ENCODE measurements around the gene NCAPH2. TPM values are rescaled to one million over a fixed set of nuclear protein-coding genes. Genes with fewer than 3 reads are reported as not detected.

Gene NCAPH2
- polyA plus RNA-seq, 1 experiment, result 10.4 TPM

- no peaks in the 10 kb centered on the region for H3K27me3 ChIP-seq (ENCODE audit: control insufficient read depth, insufficient read depth, low read length)
- no peak for TF ChIP-seq CTCF (IDR thresholded peaks at IDR 0.05; ENCODE audit: low read depth, low read length)
- CTCF ChIA-PET, result no interaction called here
- no peak overlapping the region for H3K4me3 ChIP-seq (ENCODE audit: low read depth, low read length)
- DNase-seq (ENCODE audit: low read depth, low spot score), result no peak
- H3K27ac ChIP-seq (ENCODE audit: low read depth, low read length), result no peak overlapping the region
- H3K9me3 ChIP-seq (ENCODE audit: control insufficient read depth, insufficient read depth, low read length), result no peaks in the 10 kb centered on the region; the same call in 1 of the 2 replicates
- POLR2A ChIA-PET, result interaction anchor here (0.6 kb wide), 1 partner anchor 136 kb away, joined by 6 read pairs; no protein-coding TSS in a partner anchor
Measured at GRCh38 chr22:50465066-50465930, 42.7 kb upstream of the NCAPH2 start.

DNA sequence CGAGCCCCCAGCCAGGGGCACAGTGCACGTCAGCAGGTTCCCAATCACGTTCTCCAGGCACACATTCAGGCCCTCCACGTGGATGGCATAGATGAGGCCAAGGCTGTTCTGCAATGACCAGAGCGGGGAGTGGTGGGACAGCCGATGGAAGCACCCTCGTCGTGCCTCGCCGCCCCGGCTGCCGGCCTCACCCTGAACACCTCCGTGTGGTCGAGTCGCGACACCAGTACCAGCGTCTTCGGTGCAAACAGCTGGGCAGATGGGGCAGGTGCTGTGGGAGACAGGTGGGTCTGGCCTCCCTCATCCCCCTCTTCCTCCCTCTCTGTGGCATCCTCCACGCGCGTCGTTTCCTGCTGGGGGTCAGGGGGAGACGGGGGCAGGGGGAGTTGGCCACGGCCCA is 40.7 kb upstream of the NCAPH2 start:
- DNase-seq (ENCODE audit: low read depth, low spot score), result no peak
- Histone ChIP-seq H3K27me3 (ENCODE audit: control insufficient read depth, insufficient read depth, low read length) (no peaks in the 10 kb centered on the region), H3K4me3 (ENCODE audit: low read depth, low read length) (no peak overlapping the region), H3K27ac (ENCODE audit: low read depth, low read length) (no peak overlapping the region), H3K9me3 (ENCODE audit: control insufficient read depth, insufficient read depth, low read length) (no peaks in the 10 kb centered on the region; the same call in 1 of the 2 replicates)
- CTCF ChIA-PET, result no interaction called here
- POLR2A ChIA-PET, result no interaction called here
- no peak for TF ChIP-seq CTCF (IDR thresholded peaks at IDR 0.05; ENCODE audit: low read depth, low read length)

DNA sequence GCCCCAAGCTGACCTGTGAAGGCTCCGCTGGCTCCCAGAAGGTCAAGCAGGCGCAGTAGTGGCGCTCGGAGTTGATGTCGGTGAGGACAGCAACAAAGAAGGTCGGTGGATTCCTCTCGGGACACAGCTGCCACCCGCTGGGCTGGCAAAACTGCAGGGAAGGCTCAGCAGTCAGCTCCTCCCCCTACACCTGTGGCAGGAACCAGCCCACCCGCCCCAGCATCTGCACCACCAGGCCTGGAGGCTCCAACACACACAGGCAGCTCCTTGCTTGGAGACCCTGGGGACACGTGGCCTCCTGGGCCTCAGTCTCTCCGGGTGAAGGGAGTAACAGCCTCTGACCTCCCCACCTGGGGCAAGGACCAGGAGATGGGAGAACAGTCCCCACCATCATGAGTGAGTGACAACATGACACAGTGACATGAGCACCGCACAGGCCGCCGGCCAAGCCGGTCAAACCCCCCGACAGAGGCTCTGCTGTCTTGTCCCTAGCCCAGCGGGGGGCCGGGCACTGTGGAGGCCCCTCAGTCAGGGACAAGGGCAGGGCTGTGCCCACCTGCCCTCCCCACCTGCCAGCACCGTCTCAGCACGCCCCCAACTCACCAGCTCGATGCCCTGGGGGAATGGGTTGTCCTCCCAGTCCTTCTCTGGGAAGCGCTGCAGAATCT is 40.1 kb upstream of the NCAPH2 start:
- TF ChIP-seq CTCF (IDR thresholded peaks at IDR 0.05; ENCODE audit: low read depth, low read length), result no peak
- no peaks in the 10 kb centered on the region; the same call in 1 of the 2 replicates for H3K9me3 ChIP-seq (ENCODE audit: control insufficient read depth, insufficient read depth, low read length)
- ChIA-PET CTCF (no interaction called here), POLR2A (no interaction called here)
- no peak overlapping the region for H3K4me3 ChIP-seq (ENCODE audit: low read depth, low read length)
- H3K27ac ChIP-seq (ENCODE audit: low read depth, low read length), result no peak overlapping the region
- H3K27me3 ChIP-seq (ENCODE audit: control insufficient read depth, insufficient read depth, low read length), result no peaks in the 10 kb centered on the region
- no peak for DNase-seq (ENCODE audit: low read depth, low spot score)

- TF ChIP-seq CTCF (IDR thresholded peaks at IDR 0.05; ENCODE audit: low read depth, low read length), result no peak
- ChIA-PET CTCF (no interaction called here), POLR2A (no interaction called here)
- no peak for DNase-seq (ENCODE audit: low read depth, low spot score)
- H3K27ac ChIP-seq (ENCODE audit: low read depth, low read length), result no peak overlapping the region
- H3K27me3 ChIP-seq (ENCODE audit: control insufficient read depth, insufficient read depth, low read length), result no peaks in the 10 kb centered on the region
- no peaks in the 10 kb centered on the region; the same call in 1 of the 2 replicates for H3K9me3 ChIP-seq (ENCODE audit: control insufficient read depth, insufficient read depth, low read length)
- no peak overlapping the region for H3K4me3 ChIP-seq (ENCODE audit: low read depth, low read length)
Measured at GRCh38 chr22:50468626-50469025, 39.4 kb upstream of the NCAPH2 start.
